ENCODE data around the gene CRABP2.
A peak's percentile ranks its signal among the peaks of the same experiment; 100 is the strongest.

CRABP2 gene

GRCh38 chr1:156689035-156689952 is 16.1 kb downstream of the CRABP2 start:
- peak; percentile 87 for DNase-seq

- DNase-seq, result peak; percentile 76
Measured at GRCh38 chr1:156684227-156684782, 21.1 kb downstream of the CRABP2 start.

- no peak for DNase-seq
Measured at GRCh38 chr1:156682166-156682890, 23.1 kb downstream of the CRABP2 start.

GRCh38 chr1:156681196-156681960 is 24.0 kb downstream of the CRABP2 start:
- DNase-seq, result no peak

GRCh38 chr1:156680056-156680455 is 25.3 kb downstream of the CRABP2 start:
- DNase-seq, result no peak

- peak; percentile 81 for DNase-seq
Measured at GRCh38 chr1:156677616-156678596, 27.5 kb downstream of the CRABP2 start.

- peak; percentile 68 for DNase-seq
Measured at GRCh38 chr1:156676820-156677615, 28.4 kb downstream of the CRABP2 start, which contains the start of gene NES. TSS of gene NES (minus strand) at chr1:156677407. CDS start at chr1:156677264, 143 bp downstream.

- no peak for DNase-seq
Measured at GRCh38 chr1:156676114-156676819, 29.1 kb downstream of the CRABP2 start.

GRCh38 chr1:156675210-156676113 is 29.9 kb downstream of the CRABP2 start:
- peak; percentile 41 for DNase-seq

GRCh38 chr1:156673387-156674121 is 31.8 kb downstream of the CRABP2 start:
- peak; percentile 63 for DNase-seq

- DNase-seq, result no peak
Measured at GRCh38 chr1:156671804-156672203, 33.6 kb downstream of the CRABP2 start.

- no peak for DNase-seq
Measured at GRCh38 chr1:156670791-156671190, 34.6 kb downstream of the CRABP2 start.

GRCh38 chr1:156670359-156670758 is 35.0 kb downstream of the CRABP2 start:
- DNase-seq, result no peak

- DNase-seq, result no peak
Measured at GRCh38 chr1:156669794-156670193, 35.6 kb downstream of the CRABP2 start.

- no peak for DNase-seq
Measured at GRCh38 chr1:156668801-156669637, 36.4 kb downstream of the CRABP2 start.

- DNase-seq, result no peak
Measured at GRCh38 chr1:156667968-156668709, 37.2 kb downstream of the CRABP2 start.
